ENCODE results near the gene HCN2. TPM values are rescaled to one million over a fixed set of nuclear protein-coding genes. Genes with fewer than 3 reads are reported as not detected.
A peak's percentile ranks its signal among the peaks of the same experiment; 100 is the strongest.

The HCN2 gene
- total RNA-seq, 1 experiment from 2014 or later: 9.2 TPM

- TF ChIP-seq IRF1 (CRISPR knock-in tag; IDR thresholded peaks at IDR 0.05): no peak
- no peak for TF ChIP-seq MLX (CRISPR knock-in tag; IDR thresholded peaks at IDR 0.05)
- no peak for TF ChIP-seq GTF2I (CRISPR knock-in tag; conservative IDR thresholded peaks at IDR 0.05)
- TF ChIP-seq MAX (CRISPR knock-in tag; IDR thresholded peaks at IDR 0.05): no peak
- no peak for TF ChIP-seq PRDM15 (CRISPR knock-in tag; IDR thresholded peaks at IDR 0.05)
- TF ChIP-seq ESRRA (CRISPR knock-in tag; IDR thresholded peaks at IDR 0.05; ENCODE audit: borderline replicate concordance): 0 out of 2 replicates have a peak, but pooled peaks have one; percentile 13
- TF ChIP-seq OVOL2 (CRISPR knock-in tag; IDR thresholded peaks at IDR 0.05; ENCODE audit: borderline replicate concordance): no peak
- TF ChIP-seq ETV6 (CRISPR knock-in tag; IDR thresholded peaks at IDR 0.05): no peak
- TF ChIP-seq FOXP1 (CRISPR knock-in tag; IDR thresholded peaks at IDR 0.05; ENCODE audit: borderline replicate concordance): no peak
- no peak for TF ChIP-seq CREB1 (CRISPR knock-in tag; IDR thresholded peaks at IDR 0.05)
- no peak for TF ChIP-seq ZNF425 (CRISPR knock-in tag; conservative IDR thresholded peaks at IDR 0.05)
- peak; percentile 47; the same call in 1 of the 2 replicates for TF ChIP-seq E2F5 (CRISPR knock-in tag; IDR thresholded peaks at IDR 0.05)
- no peak for TF ChIP-seq ZMAT4 (CRISPR knock-in tag; IDR thresholded peaks at IDR 0.05)
- no peak for TF ChIP-seq JUN (CRISPR knock-in tag; IDR thresholded peaks at IDR 0.05)
- no peak for TF ChIP-seq NR3C1 (CRISPR knock-in tag; conservative IDR thresholded peaks at IDR 0.05; ENCODE audit: low read depth)
- no peak for TF ChIP-seq NFATC4 (CRISPR knock-in tag; IDR thresholded peaks at IDR 0.05)
- no peak for TF ChIP-seq ATF3 (CRISPR knock-in tag; conservative IDR thresholded peaks at IDR 0.05)
- TF ChIP-seq FOXK1 (CRISPR knock-in tag; IDR thresholded peaks at IDR 0.05): peak; percentile 35; the same call in 1 of the 2 replicates
- TF ChIP-seq ZNF512 (CRISPR knock-in tag; IDR thresholded peaks at IDR 0.05; ENCODE audit: borderline replicate concordance): no peak
- no peak for TF ChIP-seq MXD4 (CRISPR knock-in tag; IDR thresholded peaks at IDR 0.05; ENCODE audit: borderline replicate concordance)
- TF ChIP-seq ATF6 (CRISPR knock-in tag; IDR thresholded peaks at IDR 0.05): no peak
- TF ChIP-seq ZNF416 (CRISPR knock-in tag; IDR thresholded peaks at IDR 0.05): no peak
Observed at GRCh38 chr19:662962-663681, 73.4 kb downstream of the HCN2 start, which contains the start of gene RNF126 (continued).

Measured in WTC11 (cell line).